HG03354 (cell line): ENCODE results near the gene ITPKA.

Source experiments
- ATAC-seq: cut with Tn5 transposase; IDR thresholded peaks from one replicate; pipeline ENCODE4 v1.9.1; 2021; ENCODE audit warnings: mild to moderate bottlenecking; ENCODE audit not compliant: unreplicated experiment, poor library complexity, severe bottlenecking

The ITPKA gene

GRCh38 chr15:41487802-41488201, 5.9 kb upstream of the ITPKA start:
- no peak for ATAC-seq

GRCh38 chr15:41489641-41490040, 4.0 kb upstream of the ITPKA start:
- ATAC-seq = no peak

GRCh38 chr15:41490355-41490754, 3.3 kb upstream of the ITPKA start:
- no peak for ATAC-seq

DNA sequence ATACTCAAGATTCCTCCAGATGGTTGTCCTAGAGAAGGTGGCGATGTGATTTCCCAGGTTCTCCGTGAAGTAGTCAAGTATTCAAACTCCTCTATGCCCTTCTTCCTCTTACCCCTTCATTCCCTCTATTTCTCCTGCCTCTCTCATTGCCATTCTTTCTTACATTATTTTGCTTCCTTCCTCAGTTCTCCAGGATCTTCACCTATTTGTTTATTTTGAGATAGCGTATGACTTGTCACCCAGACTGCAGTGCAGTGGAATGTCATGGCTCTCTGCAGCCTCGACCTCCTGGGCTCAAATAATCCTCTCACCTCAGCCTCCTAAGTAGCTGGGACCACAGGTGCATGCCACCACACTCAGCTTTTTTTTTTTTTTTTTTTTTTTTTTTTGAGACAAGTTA, 1.8 kb upstream of the ITPKA start:
- ATAC-seq = no peak

- no peak for ATAC-seq
Measured at GRCh38 chr15:41492597-41493204, 973 bp upstream of the ITPKA start.

DNA sequence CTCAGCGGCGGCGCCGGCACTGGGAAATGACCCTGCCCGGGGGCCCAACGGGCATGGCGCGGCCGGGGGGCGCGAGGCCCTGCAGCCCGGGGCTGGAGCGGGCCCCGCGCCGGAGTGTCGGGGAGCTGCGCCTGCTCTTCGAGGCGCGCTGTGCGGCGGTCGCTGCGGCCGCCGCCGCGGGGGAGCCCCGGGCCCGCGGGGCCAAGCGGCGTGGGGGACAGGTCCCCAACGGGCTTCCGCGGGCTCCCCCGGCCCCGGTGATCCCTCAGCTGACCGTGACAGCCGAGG, 172 bp downstream of the ITPKA start:
- peak; percentile 23 for ATAC-seq

- ATAC-seq = peak; percentile 17
Measured at GRCh38 chr15:41494190-41494921, 682 bp downstream of the ITPKA start.

GRCh38 chr15:41494922-41495735, 1.5 kb downstream of the ITPKA start:
- no peak for ATAC-seq

DNA sequence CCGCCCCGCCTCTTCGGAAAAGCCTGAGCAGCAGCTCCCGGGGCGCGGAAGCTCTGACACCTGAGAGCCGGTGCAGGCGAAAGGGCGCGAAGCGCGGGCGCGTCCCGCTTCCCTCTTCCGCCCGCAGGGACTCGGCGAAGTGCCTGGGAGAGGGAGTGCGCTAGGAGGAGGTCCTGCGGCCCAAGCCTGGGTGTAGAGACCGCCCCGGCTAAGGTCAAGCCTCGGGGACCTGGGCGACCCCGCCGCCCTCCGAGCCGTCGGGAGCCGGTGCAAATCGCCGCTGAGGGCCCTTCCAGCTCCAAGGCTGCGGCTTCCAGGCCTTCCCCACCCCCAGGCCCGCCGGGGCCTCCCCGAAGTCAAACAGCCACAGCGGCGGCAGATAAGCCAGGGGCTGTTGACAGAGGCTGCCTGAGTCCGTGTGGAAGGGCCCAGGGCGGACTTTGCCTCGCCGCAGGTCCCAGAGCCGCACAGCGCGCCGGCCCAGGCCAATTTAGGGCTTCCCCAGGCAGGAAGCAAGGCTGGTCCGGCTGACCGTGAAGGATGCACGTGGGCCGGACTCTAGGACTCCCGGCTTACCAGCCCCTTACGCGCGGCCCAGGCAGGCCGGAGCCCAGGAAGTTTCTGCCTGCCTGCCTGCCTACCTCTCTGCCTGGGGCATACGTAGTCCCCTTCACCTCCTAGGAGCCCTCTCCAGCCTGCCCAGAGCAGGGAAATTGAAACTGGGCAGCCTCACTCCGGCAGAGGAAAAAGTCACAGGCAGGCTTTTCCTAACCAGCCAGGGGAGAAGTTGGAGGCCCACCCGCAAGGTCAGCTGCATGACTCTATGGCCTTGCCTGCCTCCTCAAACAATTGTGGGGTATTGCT, 2.3 kb downstream of the ITPKA start:
- ATAC-seq = no peak

DNA sequence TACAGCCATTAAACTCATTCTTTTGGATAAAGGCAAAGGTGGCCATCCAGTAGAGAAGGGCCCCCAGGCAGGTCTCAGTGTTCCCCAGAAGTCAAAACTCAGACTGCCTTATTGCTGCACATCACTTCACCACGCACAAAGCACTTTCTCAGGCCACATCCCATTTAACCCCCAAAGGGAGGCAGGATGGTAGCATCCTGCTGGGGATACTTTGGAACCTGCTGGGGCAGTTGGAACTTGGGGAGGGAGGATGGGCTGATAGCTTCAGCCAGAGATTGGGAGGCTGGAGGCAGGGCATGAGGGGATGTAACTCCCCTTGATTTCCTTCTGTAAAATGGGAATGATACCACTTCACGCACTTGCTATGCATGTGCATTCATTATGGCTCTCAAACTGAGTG, 5.0 kb downstream of the ITPKA start:
- no peak for ATAC-seq

- ATAC-seq = no peak
Measured at GRCh38 chr15:41499109-41499851, 5.6 kb downstream of the ITPKA start.

DNA sequence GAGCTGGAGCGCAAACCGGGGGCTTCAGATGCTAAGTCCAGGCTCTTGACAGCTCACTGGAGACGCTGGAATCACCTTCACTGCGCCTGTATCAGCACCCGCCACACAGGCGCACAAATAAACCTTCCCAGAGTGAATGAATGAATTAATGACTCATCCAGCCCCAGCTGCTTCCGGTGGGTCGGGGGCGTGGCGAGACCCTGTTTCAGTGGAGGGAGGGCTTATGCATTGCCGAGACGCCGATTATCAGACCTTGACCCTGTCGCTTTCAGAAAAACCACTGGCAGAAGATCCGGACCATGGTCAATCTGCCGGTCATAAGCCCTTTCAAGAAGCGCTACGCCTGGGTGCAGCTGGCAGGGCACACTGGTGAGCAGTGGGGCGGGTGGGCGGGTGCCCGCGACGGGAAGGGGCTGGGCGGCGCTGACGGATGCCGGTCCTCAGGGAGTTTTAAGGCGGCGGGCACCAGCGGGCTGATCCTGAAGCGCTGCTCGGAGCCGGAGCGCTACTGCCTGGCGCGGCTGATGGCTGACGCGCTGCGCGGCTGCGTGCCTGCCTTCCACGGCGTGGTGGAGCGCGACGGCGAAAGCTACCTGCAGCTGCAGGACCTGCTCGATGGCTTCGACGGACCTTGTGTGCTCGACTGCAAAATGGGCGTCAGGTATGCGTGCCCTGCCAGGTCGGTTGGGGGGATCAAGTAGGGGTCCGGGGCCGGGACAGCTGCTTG, 7.7 kb downstream of the ITPKA start:
- peak; percentile 45 for ATAC-seq

DNA sequence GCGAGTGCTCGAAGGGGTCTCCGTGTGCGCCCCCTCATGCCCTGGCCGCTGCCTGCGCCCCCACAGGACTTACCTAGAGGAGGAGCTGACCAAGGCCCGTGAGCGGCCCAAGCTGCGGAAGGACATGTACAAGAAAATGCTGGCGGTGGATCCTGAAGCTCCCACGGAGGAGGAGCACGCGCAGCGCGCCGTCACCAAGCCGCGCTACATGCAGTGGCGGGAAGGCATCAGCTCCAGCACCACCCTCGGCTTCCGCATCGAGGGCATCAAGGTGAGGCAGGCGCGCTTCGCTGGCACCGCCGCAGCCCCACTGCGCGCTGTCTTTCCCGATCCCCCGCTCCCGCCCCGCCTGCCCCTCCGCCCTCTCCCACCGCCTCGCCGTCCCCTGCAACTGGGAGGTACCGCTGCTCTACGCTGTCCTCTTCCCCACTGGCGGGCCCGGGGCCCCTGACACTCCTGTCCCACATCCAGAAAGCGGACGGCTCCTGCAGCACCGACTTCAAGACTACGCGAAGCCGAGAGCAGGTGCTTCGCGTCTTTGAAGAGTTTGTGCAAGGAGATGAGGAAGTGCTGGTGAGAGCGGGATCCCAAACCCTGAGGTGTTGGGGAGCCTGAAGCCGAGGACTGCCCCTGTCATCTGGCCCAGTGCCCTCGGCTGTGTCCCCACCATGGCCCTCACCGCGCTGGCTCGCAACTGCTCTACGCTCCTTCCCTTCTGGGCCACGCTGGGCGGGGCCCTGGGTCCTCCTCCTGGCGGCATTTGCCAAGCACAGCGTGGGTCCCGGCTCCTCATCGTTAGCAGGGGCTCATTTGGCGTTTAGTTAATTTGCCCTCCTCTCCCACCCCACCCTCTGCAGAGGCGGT, 8.5 kb downstream of the ITPKA start:
- no peak for ATAC-seq

GRCh38 chr15:41502795-41503668, 9.4 kb downstream of the ITPKA start:
- no peak for ATAC-seq

DNA sequence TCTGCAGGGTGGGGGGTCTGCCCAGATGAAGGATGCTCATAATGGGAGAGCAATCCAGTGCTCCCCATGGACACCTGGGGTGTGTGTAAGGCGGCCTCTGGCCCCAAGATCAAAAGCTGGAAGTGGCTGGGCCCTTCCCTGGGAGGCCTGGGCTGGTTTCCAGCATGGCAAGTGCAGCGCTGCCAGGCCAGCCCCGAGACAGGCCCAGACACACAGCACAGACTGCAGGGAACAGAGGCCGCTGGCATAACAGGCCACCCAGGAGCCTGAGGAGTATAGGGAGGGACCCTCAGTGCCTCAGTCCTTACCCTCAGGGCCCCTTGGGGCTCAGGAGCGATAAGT, 10.0 kb downstream of the ITPKA start:
- no peak for ATAC-seq

DNA sequence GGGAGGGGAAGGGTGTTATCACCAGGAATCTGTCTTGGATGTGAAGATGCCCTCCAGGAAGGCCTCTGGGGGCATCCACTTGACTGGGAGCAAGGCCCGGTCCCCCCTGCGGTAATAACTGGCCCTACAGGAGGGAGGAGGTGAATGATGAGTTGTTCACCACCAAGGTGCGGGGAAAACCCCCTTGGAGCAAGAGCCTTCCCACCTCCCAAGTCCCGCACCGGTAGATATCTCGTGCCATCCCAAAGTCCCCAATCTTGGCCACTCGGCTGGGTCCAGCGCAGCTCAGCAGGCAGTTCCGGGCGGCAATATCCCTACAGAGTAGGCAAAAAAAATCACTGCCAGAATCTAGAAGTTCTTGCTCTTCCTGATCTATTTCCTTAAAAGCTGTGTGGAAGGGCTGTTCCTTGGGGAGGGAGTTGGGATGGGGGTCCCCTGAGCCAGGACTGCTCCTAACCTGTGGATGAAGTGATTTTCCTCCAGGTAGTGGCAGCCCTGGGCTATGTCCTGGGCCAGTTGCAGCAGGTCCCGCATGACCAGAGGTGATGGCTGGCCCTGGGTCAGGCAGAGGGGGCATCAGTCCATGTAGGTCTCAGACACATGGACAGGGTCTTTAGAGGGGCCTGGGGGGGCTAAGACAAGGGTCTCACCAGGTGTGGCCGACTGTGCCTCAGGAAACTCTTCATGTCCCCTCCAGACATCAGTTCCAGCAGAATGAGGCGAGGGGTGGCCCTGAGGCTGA, 11.2 kb downstream of the ITPKA start:
- ATAC-seq = no peak

GRCh38 chr15:41505776-41506175, 12.1 kb downstream of the ITPKA start:
- ATAC-seq = no peak
